Embryonic facial prominence (tissue), 1 donor: ENCODE data around the gene MEF2A.
"Not testable (repeated sequence)": the region's sequence is repeated elsewhere in the genome, so short reads cannot be mapped to it uniquely, and the experiment has no call there.

Source experiments
- DNase-seq: peaks from one replicate; pipeline ENCODE4 v3.0.0-alpha.2; 2016; ENCODE audit errors: extremely low spot score

Gene MEF2A

GRCh38 chr15:99729327-99729726, 163.5 kb downstream of the MEF2A start:
- no peak for DNase-seq

DNA sequence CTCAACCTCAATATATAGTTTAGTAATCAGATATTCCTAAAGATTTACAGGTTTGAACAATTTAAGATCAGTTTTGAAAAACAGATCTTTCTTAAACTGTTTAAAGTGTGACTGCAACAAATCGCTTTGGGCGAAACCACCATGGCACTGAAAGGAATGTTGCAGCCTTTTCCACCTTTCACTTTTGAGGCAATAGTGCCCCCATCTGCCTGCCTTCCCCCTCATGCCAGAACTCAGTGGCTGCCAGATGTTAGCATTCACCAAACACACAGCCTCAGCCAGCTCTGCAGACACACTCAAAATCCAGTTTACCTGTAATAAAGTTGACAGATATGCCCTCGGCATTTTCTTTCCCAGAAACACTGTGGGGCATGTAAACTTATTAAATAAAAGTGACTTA, 164.1 kb downstream of the MEF2A start:
- no peak for DNase-seq

- no peak for DNase-seq
These were observed 165.7 kb downstream of the MEF2A start for GRCh38 chr15:99731336-99732123.

- DNase-seq: no peak
These were observed 166.5 kb downstream of the MEF2A start for GRCh38 chr15:99732124-99732750.

- no peak for DNase-seq
These were observed 167.0 kb downstream of the MEF2A start for GRCh38 chr15:99732751-99733267.

- peak; percentile 90 for DNase-seq
These were observed 167.7 kb downstream of the MEF2A start, which contains the start of gene LYSMD4 for GRCh38 chr15:99733268-99734039. TSS of gene LYSMD4 (minus strand) at chr15:99733437. CDS start at chr15:99731999, 1,438 bp downstream.

- not testable (repeated sequence) for DNase-seq
These were observed 168.2 kb downstream of the MEF2A start for GRCh38 chr15:99734040-99734291.

- DNase-seq: no peak
These were observed 168.8 kb downstream of the MEF2A start for GRCh38 chr15:99734575-99734974.

GRCh38 chr15:99735868-99736267, 170.1 kb downstream of the MEF2A start:
- no peak for DNase-seq

DNA sequence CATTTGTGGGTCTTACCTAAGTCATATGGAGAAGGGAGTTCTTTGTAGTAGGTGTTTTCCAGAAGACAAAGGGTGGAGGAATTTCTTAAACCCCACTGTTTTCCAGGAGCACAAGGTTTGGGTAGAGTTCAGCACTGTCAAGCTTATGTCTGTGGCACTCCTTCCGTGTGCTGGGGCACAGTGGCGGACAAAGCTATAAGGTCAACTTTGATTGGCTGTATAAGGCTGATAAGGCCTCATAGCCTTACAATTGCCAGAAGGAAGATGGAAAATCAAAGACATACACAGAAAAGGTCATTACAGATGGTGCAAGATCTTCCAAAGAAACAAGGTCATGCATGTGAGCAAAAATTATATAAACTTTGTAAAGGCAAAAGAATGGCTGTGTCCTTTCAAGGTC, 170.9 kb downstream of the MEF2A start:
- DNase-seq: no peak

- DNase-seq: no peak
These were observed 172.4 kb downstream of the MEF2A start for GRCh38 chr15:99738021-99738847.

- no peak for DNase-seq
These were observed 176.1 kb downstream of the MEF2A start for GRCh38 chr15:99741835-99742234.

GRCh38 chr15:99744142-99744541, 178.4 kb downstream of the MEF2A start:
- no peak for DNase-seq

DNA sequence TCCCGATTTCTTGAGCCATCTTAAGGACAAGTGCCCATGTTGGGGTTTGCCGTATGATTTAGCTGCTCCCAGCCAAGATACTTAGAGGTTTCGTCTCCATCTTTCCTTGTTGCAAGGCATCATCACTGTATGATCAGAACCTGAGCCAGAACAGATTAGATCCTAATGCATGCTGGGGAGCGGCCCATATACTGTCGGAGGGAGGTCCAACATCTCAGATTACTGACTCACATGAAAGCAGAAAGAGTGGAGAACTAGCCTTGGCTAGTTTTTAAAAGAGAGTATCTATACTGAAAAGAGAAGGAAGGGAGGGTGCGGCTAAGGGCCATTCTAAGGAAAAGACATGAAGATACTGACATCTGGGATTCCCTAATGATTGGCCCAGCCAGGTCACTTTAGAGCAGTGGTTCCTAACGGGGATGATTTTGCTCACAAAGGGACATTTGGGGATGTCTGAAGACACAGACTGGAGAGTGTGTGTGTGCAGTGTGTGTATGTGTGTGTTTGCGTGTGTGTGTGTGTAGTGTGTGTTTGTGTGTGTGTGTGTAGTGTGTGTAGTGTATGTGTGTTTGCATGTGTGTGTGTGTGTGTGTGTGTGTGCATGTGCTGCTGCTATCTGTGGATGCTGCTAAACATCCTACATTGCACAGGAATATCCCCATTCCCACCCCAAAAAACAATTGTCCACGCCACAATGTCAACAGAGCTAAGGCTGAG, 179.7 kb downstream of the MEF2A start:
- no peak for DNase-seq

DNA sequence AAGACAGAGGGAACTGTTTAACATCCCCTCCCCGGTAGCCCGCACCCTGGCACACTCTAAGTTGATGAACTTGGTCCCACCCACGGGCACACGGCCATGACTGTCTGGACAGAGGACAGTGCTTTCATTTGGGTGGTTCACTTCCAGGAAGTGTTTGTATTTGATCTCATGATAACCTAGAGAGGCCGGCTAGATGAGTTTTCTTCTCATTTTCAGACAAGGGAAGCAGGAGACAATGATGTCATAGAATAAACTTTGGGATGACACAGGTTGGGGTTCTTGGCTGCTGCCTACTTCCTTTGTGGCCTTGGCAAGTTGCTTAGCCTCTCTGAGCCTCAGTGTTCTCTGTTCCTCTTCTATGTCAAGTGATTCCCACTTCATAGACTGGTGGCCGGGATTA, 183.6 kb downstream of the MEF2A start:
- DNase-seq: no peak

GRCh38 chr15:99750326-99750725, 184.5 kb downstream of the MEF2A start:
- DNase-seq: not testable (repeated sequence)

DNA sequence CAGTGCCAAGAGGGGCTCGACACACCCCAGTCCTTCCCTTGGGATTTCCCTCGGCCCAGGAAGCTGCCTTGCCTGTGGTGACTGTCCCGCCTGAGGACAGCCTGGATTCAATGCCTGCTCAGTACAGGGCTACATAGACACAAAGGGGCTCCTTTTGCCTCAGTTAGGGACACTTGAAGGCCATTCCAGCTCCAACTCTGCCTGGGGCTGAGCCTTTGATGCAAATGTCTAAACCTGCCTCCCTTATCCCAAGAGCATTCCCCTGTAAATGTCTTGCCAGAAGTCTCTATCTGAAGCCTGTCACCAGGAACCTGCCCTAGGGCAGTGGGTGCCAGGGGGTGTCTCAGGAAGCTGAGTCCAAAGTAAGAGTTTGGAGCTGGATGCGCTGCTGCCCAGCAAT, 186.8 kb downstream of the MEF2A start:
- no peak for DNase-seq

GRCh38 chr15:99753066-99753465, 187.3 kb downstream of the MEF2A start:
- DNase-seq: no peak

DNA sequence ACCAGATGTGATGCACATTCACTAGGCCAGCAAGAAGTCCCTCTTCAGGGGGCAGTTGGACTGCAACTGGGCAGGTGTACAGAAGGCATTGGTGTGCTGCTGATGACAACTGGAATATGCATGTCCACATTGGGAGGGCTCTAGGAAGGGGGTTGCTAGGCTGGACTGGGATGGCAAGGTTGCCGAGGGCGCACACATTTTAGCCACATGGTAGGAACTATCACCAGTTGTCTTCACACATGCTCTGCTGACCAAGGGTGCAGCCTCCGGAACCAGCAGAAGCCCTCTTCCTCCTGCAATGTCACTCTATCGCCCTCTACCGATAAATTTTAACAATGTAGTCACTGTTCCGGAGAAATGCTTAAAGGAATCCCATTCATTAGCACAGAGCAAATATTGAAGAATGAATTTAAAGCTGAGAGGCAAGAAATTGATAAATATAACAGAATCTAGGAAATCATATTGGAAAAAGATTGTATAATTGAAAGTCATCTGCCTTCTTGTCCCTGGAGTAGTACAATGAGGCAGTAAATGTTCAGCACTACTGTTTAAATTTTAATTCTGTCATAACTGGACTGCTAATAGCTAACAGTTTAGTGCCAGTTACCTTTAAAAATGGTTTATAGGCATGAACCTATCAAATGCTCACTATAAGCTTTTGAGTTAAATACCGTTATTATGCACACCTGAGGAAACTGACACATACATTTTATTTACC, 190.1 kb downstream of the MEF2A start:
- no peak for DNase-seq

GRCh38 chr15:99762288-99762687, 196.5 kb downstream of the MEF2A start:
- DNase-seq: no peak
